ENCODE measurements around the gene ROR2.

ROR2 gene

GRCh38 chr9:91902475-91903125, 47.4 kb downstream of the ROR2 start:
- DNase-seq (ENCODE audit: low read depth in 2 of 3, low spot score in 2 of 3) = no peak

- no peak for DNase-seq (ENCODE audit: low read depth in 2 of 3, low spot score in 2 of 3)
Observed at GRCh38 chr9:91900797-91901177, 49.2 kb downstream of the ROR2 start.

DNA sequence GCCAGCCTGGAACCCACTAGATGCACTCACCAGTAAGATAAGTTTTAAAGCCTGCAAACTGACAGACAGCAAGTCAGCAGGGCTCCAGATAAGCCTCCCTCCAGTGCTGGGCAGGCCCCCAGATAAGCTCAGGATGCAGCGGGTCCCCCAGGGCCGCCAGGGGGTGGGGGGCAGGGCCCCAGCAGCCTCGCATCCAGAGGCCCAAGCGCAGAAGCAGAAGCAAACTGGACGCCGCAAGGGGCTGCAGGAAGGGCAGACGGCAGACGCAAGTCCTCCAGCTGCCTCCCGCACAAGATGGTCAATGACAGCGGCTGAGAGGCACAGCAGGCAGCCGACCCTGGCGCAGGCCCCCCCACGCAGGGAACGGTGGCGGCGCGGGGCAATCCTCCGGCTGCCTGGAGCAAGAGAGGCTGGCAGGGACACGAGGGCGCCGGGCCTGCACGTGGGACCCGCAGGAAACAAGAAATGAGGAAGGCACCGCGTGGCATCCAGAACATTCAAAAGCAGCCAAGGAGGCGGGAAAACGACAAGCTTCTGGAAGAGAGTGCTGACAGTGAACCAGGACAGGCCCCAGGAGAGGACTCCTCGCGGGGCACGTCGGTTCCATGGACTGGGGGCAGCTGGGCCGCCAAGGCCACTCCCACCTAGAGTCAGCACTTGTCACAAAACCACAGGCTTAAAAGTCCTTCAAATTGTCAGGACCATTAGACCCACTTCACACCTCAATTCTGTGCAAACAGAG, 49.8 kb downstream of the ROR2 start:
- DNase-seq (ENCODE audit: low read depth in 2 of 3, low spot score in 2 of 3) = no peak

DNA sequence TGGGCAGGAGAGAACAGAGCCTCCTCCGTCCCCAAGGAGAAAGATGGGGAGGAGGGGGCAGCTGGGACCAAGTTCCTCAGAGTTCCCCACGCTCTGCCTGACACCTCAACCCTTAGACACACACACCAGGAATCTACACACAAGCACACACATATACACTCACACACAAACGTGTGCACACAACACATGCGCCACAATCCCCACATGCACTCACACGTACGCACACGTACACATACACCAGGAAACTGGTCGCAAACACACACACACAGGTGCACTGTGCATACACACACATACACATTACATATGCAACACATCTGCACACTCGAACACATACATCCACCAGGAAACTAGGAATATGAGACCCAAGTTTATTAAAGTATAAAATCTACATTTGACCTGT, 50.4 kb downstream of the ROR2 start:
- no peak for DNase-seq (ENCODE audit: low read depth in 2 of 3, low spot score in 2 of 3)

DNA sequence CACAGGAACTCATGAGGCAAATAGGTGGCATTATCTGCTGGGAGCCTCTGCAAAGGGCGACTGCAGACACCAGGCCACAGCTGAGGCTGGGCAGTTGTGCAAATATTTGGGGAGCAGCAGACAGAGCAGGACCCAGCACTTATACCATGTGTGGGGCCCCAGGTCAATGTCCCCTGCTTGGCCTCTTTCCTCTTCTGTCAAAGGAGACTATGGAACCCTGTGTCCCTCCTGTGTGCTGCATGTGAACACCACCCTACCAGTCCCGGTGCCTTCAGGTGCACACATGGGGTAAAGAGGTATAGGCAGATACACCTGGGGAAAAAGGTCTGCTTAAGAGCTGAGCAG, 50.8 kb downstream of the ROR2 start:
- DNase-seq (ENCODE audit: low read depth in 2 of 3, low spot score in 2 of 3) = no peak

- DNase-seq (ENCODE audit: low read depth in 2 of 3, low spot score in 2 of 3) = no peak
Observed at GRCh38 chr9:91898451-91899218, 51.4 kb downstream of the ROR2 start.

GRCh38 chr9:91897201-91897600, 52.8 kb downstream of the ROR2 start:
- DNase-seq (ENCODE audit: low read depth in 2 of 3, low spot score in 2 of 3) = no peak

GRCh38 chr9:91896513-91897121, 53.4 kb downstream of the ROR2 start:
- DNase-seq (ENCODE audit: low read depth in 2 of 3, low spot score in 2 of 3) = no peak

- no peak for DNase-seq (ENCODE audit: low read depth in 2 of 3, low spot score in 2 of 3)
Observed at GRCh38 chr9:91896097-91896496, 53.9 kb downstream of the ROR2 start.

- no peak for DNase-seq (ENCODE audit: low read depth in 2 of 3, low spot score in 2 of 3)
Observed at GRCh38 chr9:91894536-91894935, 55.5 kb downstream of the ROR2 start.

GRCh38 chr9:91894023-91894422, 56.0 kb downstream of the ROR2 start:
- DNase-seq (ENCODE audit: low read depth in 2 of 3, low spot score in 2 of 3) = no peak

DNA sequence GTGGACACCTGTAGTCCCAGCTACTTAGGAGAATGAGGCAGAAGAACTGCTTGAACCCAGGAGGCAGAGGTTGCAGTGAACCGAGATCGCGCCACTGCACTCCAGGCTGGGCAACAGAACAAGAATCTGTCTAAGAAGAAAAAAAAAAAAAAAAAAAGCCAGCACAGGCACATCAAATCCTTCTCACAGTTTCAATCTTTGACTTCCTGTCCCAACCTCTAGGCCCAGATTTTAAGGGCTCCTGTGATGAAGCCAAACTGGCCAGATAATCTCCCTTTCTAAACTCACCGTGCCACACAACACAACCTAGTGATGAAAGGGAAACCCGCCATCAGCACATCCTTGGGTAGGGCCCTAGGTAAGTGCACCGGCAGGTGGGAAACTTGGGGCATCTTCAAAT, 58.1 kb downstream of the ROR2 start:
- no peak for DNase-seq (ENCODE audit: low read depth in 2 of 3, low spot score in 2 of 3)

- no peak for DNase-seq (ENCODE audit: low read depth in 2 of 3, low spot score in 2 of 3)
Observed at GRCh38 chr9:91890662-91891061, 59.4 kb downstream of the ROR2 start.

- no peak for DNase-seq (ENCODE audit: low read depth in 2 of 3, low spot score in 2 of 3)
Observed at GRCh38 chr9:91889161-91889911, 60.7 kb downstream of the ROR2 start.

DNA sequence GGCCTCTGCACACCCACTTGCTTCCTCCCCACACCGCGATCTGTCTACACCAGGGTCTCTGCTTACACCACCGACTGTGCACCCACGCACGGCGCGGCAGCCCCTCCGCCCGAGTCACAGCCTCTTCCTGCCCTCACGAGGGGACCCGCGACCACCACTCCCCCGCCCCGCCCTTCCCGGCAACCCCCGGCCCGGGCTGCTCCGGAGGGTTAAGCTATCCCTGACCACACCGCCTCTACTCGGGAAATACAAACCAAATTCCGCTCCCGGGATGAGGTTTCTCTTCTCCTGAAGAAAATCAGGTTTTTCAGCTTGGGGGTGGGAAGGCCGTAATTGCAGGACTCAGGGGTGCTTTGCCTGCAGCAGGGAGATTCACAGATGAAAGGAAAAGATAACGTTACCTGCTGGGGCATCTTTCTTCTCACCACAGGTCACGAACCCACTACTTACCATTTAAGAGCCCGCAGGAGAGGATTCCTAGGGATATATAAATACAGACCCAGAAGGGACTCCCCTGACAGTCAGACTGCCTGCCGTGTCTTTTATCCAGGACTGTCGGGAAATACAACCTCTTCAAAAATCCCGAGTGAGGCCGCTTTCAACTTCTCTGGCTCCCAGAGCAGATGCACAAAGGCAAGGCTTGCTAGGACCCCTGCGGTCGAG, 63.5 kb downstream of the ROR2 start:
- DNase-seq (ENCODE audit: low read depth in 2 of 3, low spot score in 2 of 3) = no peak

GRCh38 chr9:91885746-91886413, 64.1 kb downstream of the ROR2 start:
- DNase-seq (ENCODE audit: low read depth in 2 of 3, low spot score in 2 of 3) = no peak

GRCh38 chr9:91884696-91885687, 65.0 kb downstream of the ROR2 start:
- DNase-seq (ENCODE audit: low read depth in 2 of 3, low spot score in 2 of 3) = no peak

GRCh38 chr9:91884153-91884552, 65.9 kb downstream of the ROR2 start:
- DNase-seq (ENCODE audit: low read depth in 2 of 3, low spot score in 2 of 3) = no peak

DNA sequence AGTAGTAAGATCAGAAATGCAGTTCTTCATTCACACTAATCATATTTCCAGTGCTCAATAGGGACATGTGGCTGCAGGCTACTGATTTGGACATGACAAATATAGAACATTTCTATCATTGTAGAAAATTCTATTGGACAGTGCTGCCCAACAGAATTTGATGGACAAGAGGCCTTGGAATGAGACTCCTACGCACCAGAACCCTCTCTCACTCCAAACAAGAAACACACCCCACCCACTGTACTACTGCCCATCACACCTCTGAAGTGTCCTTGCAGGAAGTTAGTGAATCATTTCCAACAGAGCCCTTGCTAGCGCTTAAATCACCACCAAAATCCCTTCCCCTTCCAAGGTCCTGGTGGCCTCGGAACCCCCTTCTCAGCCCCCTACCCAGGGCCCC, 66.5 kb downstream of the ROR2 start:
- no peak for DNase-seq (ENCODE audit: low read depth in 2 of 3, low spot score in 2 of 3)

All from activated CD8-positive, alpha-beta memory T cell treated with anti-CD3 and anti-CD28 coated beads for 48 hours (primary cell).